Trophoblast cell (in vitro differentiated cells and primary cell): Measurements from ENCODE around the gene P3H1.

Experiments used
- DNase-seq, 2 donors: peaks; one replicate each; pipeline ENCODE4 v3.0.0-alpha.2; 2016
- H2AFZ ChIP-seq: 2 replicates; pipeline ENCODE4 v1.6.1; 2013; ENCODE audit warnings: low read length, moderate library complexity, mild to moderate bottlenecking; ENCODE audit not compliant: insufficient read depth, poor library complexity
- H2AK5ac ChIP-seq: 2 replicates; pipeline ENCODE4 v1.6.1; 2013; ENCODE audit warnings: mild to moderate bottlenecking, low read length
- H2BK120ac ChIP-seq: 2 replicates; pipeline ENCODE4 v1.6.1; 2013; ENCODE audit warnings: low read length, mild to moderate bottlenecking, moderate library complexity; ENCODE audit not compliant: insufficient read depth, poor library complexity
- H2BK12ac ChIP-seq: 2 replicates; pipeline ENCODE4 v1.6.1; 2013; ENCODE audit warnings: mild to moderate bottlenecking, low read length, moderate library complexity
- H2BK5ac ChIP-seq: 2 replicates; pipeline ENCODE4 v1.6.1; 2013; ENCODE audit warnings: low read length, low read depth, moderate library complexity, mild to moderate bottlenecking; ENCODE audit not compliant: poor library complexity
- H3K14ac ChIP-seq: 2 replicates; pipeline ENCODE4 v1.6.1; 2013; ENCODE audit warnings: mild to moderate bottlenecking, low read length
- H3K18ac ChIP-seq: 2 replicates; pipeline ENCODE4 v1.6.1; 2013; ENCODE audit warnings: mild to moderate bottlenecking, low read length
- H3K23ac ChIP-seq: 2 replicates; pipeline ENCODE4 v1.6.1; 2013; ENCODE audit warnings: low read length
- H3K27ac ChIP-seq: 2 replicates; pipeline ENCODE4 v1.5.1; 2013; ENCODE audit warnings: low read depth, mild to moderate bottlenecking, inconsistent platforms, low read length, moderate library complexity
- H3K27me3 ChIP-seq: 2 replicates; pipeline ENCODE4 v1.6.1; 2013; ENCODE audit warnings: inconsistent platforms, mild to moderate bottlenecking, low read length, moderate library complexity; ENCODE audit not compliant: insufficient read depth
- H3K36me3 ChIP-seq, 2 experiments: 1 replicate in 1 of 2; 2 replicates in 1 of 2; pipeline ENCODE4 v1.6.1; 2013; ENCODE audit warnings: low read length in 2 of 2, mild to moderate bottlenecking in 2 of 2, moderate library complexity in 1 of 2; ENCODE audit not compliant: insufficient read depth in 2 of 2, control insufficient read depth in 1 of 2
- H3K4ac ChIP-seq: 2 replicates; pipeline ENCODE4 v1.6.1; 2013; ENCODE audit warnings: low read depth, mild to moderate bottlenecking, low read length, moderate library complexity
- H3K4me1 ChIP-seq, 2 experiments: 1 replicate in 1 of 2; 2 replicates in 1 of 2; pipeline ENCODE4 v1.6.1; 2013; ENCODE audit warnings: low read length in 2 of 2, mild to moderate bottlenecking in 2 of 2, moderate library complexity in 1 of 2; ENCODE audit not compliant: insufficient read depth in 2 of 2, control insufficient read depth in 1 of 2
- H3K4me2 ChIP-seq: 2 replicates; pipeline ENCODE4 v1.6.1; 2013; ENCODE audit warnings: inconsistent platforms, mild to moderate bottlenecking, low read length, moderate library complexity
- H3K4me3 ChIP-seq: 2 replicates; pipeline ENCODE4 v1.5.1; 2013; ENCODE audit warnings: mild to moderate bottlenecking, low read depth, low read length, inconsistent platforms
- H3K79me1 ChIP-seq: one replicate; pipeline ENCODE4 v1.6.1; 2013; ENCODE audit warnings: low read length
- H3K79me2 ChIP-seq: 2 replicates; pipeline ENCODE4 v1.6.1; 2013; ENCODE audit warnings: low read length, mild to moderate bottlenecking; ENCODE audit not compliant: control insufficient read depth, insufficient read depth, poor library complexity
- H3K9ac ChIP-seq: 2 replicates; pipeline ENCODE4 v1.6.1; 2013; ENCODE audit warnings: mild to moderate bottlenecking, low read length
- H3K9me3 ChIP-seq: 2 replicates; pipeline ENCODE4 v1.6.1; 2013; ENCODE audit warnings: low read depth, mild to moderate bottlenecking, control low read depth, inconsistent platforms, low read length; ENCODE audit not compliant: insufficient read depth
- H4K12ac ChIP-seq: 2 replicates; pipeline ENCODE4 v1.6.1; 2013; ENCODE audit warnings: low read depth, mild to moderate bottlenecking, low read length, moderate library complexity
- H4K8ac ChIP-seq: 2 replicates; pipeline ENCODE4 v1.6.1; 2013; ENCODE audit warnings: low read depth, mild to moderate bottlenecking, low read length, moderate library complexity
- H4K91ac ChIP-seq: one replicate; pipeline ENCODE4 v1.6.1; 2013; ENCODE audit warnings: low read depth, mild to moderate bottlenecking, low read length, moderate library complexity
- WGBS: extraction: QIAGEN DNeasy Blood & Tissue Kit; methylation state at CpG from one replicate; pipeline ENCODE4 v1.1.7; 2013; ENCODE audit warnings: missing lambda C conversion rate; ENCODE audit not compliant: insufficient read length, insufficient coverage; ENCODE audit errors: extremely low coverage; 5-methylcytosine and 5-hydroxymethylcytosine counted together

The P3H1 gene

DNA sequence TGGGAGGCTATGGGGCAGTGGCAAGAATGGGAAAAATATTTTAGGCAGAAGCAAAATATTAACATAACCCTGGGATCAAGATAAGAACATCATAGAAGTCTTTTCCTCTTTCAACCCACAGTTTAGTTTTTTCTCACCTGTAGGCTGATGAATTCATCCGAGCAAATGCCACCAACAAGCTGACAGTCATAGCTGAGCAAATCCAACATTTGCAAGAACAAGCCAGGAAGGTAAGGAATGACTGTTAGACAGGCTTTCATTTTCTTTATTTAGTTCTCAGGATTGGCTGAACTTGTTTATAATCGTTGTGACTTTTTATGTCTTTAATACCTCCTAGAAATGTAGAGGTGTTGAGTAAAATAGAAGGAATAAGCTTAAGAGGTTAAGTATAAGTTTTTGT lies 6.6 kb upstream of the P3H1 start:
- Histone ChIP-seq H3K79me2 (no peaks in the 10 kb centered on the region), H3K27ac (no peak overlapping the region), H3K27me3 (no peaks in the 10 kb centered on the region), H3K4me1 (no peaks in the 10 kb centered on the region), H4K8ac (no peak overlapping the region), H3K9me3 (no peaks in the 10 kb centered on the region), H3K4me2 (no peak overlapping the region), H2AK5ac (no peak overlapping the region), H2BK5ac (no peak overlapping the region), H3K79me1 (no peaks in the 10 kb centered on the region), H2BK12ac (no peak overlapping the region), H3K14ac (no peak overlapping the region), H3K18ac (no peak overlapping the region), H3K4ac (no peak overlapping the region), H2AFZ (no peak overlapping the region), H2BK120ac (no peak overlapping the region), H3K4me3 (no peak overlapping the region), H3K36me3 (peaks cover 9 to 25% of the 10 kb centered on the region in 2 experiments), H3K23ac (no peak overlapping the region), H4K91ac (no peak overlapping the region), H3K9ac (no peak overlapping the region), H4K12ac (no peak overlapping the region)
- WGBS: no CpG with 5 or more reads among the region's 2 CpGs
- DNase-seq: no peak

- no peaks in the 10 kb centered on the region for H3K27me3 ChIP-seq
- H2BK12ac ChIP-seq: no peak overlapping the region
- H4K8ac ChIP-seq: no peak overlapping the region
- peak overlapping the region; percentile 15 for H3K4ac ChIP-seq
- H3K4me2 ChIP-seq: no peak overlapping the region
- no peak overlapping the region for H4K12ac ChIP-seq
- peaks cover 0 to 2% of the 10 kb centered on the region in 2 experiments for H3K4me1 ChIP-seq
- no peak overlapping the region for H3K14ac ChIP-seq
- no peak overlapping the region for H2BK120ac ChIP-seq
- no peak overlapping the region for H2BK5ac ChIP-seq
- H2AFZ ChIP-seq: no peak overlapping the region
- peaks cover 3% of the 10 kb centered on the region in 2 experiments for H3K36me3 ChIP-seq
- no peak overlapping the region for H3K18ac ChIP-seq
- peaks cover 13% of the 10 kb centered on the region for H3K79me1 ChIP-seq
- H3K9me3 ChIP-seq: no peaks in the 10 kb centered on the region
- H2AK5ac ChIP-seq: no peak overlapping the region
- H3K9ac ChIP-seq: no peak overlapping the region
- peaks cover 13% of the 10 kb centered on the region for H3K79me2 ChIP-seq
- DNase-seq: no peak
- H3K4me3 ChIP-seq: no peak overlapping the region
- no CpG with 5 or more reads among the region's 3 CpGs for WGBS
- H4K91ac ChIP-seq: no peak overlapping the region
- H3K23ac ChIP-seq: no peak overlapping the region
- no peak overlapping the region for H3K27ac ChIP-seq
Measured at GRCh38 chr1:42769811-42770210, 3.0 kb upstream of the P3H1 start.

DNA sequence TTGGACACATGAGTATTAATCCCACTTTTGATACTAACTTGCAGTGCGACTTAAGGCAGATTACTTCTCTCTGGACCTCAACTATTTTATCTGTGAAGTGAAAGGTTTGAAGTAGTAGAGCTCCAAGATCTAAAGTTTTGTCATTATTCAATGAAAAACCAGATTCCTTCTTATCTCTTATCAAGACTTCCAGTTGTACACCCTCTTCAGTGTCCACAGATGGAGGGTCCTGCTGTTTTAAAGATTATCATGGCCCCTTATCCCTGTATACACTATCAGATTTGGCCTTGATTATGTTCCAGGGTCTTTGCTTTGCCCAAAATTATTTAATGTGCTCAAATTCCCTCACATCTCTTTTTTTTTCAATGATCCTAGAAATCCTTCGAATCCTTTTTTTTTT lies 1.3 kb upstream of the P3H1 start:
- no peak overlapping the region for H2BK12ac ChIP-seq
- H2AK5ac ChIP-seq: no peak overlapping the region
- H3K27ac ChIP-seq: no peak overlapping the region
- WGBS: no CpG with 5 or more reads among the region's 2 CpGs
- no peak overlapping the region for H3K4ac ChIP-seq
- no peak overlapping the region for H3K18ac ChIP-seq
- DNase-seq: no peak
- no peaks in the 10 kb centered on the region for H3K9me3 ChIP-seq
- no peaks in the 10 kb centered on the region for H3K27me3 ChIP-seq
- H3K79me1 ChIP-seq: peaks cover 13% of the 10 kb centered on the region
- peak overlapping the region; percentile 96 for H3K4me2 ChIP-seq
- H3K4me1 ChIP-seq: peaks cover 0 to 3% of the 10 kb centered on the region in 2 experiments
- no peak overlapping the region for H2BK120ac ChIP-seq
- H3K4me3 ChIP-seq: no peak overlapping the region
- H3K23ac ChIP-seq: no peak overlapping the region
- no peak overlapping the region for H4K12ac ChIP-seq
- no peak overlapping the region for H2AFZ ChIP-seq
- H4K91ac ChIP-seq: no peak overlapping the region
- H3K36me3 ChIP-seq: no peaks in the 10 kb centered on the region
- peaks cover 13% of the 10 kb centered on the region for H3K79me2 ChIP-seq
- H2BK5ac ChIP-seq: no peak overlapping the region
- no peak overlapping the region for H3K9ac ChIP-seq
- H4K8ac ChIP-seq: no peak overlapping the region
- no peak overlapping the region for H3K14ac ChIP-seq

DNA sequence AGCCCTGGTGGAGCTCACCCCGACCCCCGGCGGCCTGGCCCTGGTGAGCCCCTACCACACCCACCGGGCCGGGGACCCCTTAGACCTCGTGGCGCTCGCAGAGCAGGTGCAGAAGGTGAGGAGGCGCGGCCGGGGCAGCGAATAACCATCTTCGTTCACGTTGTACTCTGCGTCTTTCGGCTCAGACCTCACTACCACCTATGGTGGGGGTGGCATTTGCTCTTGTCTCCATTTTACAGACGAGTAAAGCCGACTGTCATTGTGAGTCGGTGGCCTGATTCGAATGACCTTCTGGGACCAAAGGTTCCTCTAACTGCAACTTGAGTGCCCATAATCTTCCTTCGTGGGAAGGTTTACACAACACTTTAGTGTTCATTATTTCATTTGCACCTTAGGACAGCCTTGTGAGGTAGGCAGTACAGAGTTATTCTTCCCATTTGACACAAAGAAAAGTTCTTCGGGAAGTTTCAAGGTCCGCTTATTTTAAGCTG lies 727 bp upstream of the P3H1 start:
- Histone ChIP-seq H3K23ac (peak overlapping the region; percentile 18), H2BK12ac (no peak overlapping the region)
- WGBS: no CpG with 5 or more reads among the region's 23 CpGs

More for the DNA sequence above, 727 bp upstream of the P3H1 start:
- Histone ChIP-seq H2AK5ac (peak overlapping the region; percentile 21), H3K27me3 (no peaks in the 10 kb centered on the region), H3K4ac (peak overlapping the region; percentile 24), H2AFZ (peak overlapping the region; percentile 85), H3K4me1 (peaks cover 0 to 3% of the 10 kb centered on the region in 2 experiments), H3K9me3 (no peaks in the 10 kb centered on the region), H3K14ac (peak overlapping the region; percentile 87), H3K36me3 (no peaks in the 10 kb centered on the region), H2BK120ac (peak overlapping the region; percentile 49), H2BK5ac (peak overlapping the region; percentile 65), H3K27ac (peak overlapping the region; percentile 42), H3K4me2 (peak overlapping the region; percentile 96), H4K12ac (peak overlapping the region; percentile 47), H4K91ac (peak overlapping the region; percentile 49), H3K9ac (peak overlapping the region; percentile 90), H3K4me3 (peak overlapping the region; percentile 93), H3K79me2 (peaks cover 13% of the 10 kb centered on the region), H3K79me1 (peaks cover 13% of the 10 kb centered on the region), H4K8ac (peak overlapping the region; percentile 88), H3K18ac (peak overlapping the region; percentile 83)
- peak in 1 of 2 donors; percentile 28 for DNase-seq
